ENCODE data around the gene ALKBH7.

DNA sequence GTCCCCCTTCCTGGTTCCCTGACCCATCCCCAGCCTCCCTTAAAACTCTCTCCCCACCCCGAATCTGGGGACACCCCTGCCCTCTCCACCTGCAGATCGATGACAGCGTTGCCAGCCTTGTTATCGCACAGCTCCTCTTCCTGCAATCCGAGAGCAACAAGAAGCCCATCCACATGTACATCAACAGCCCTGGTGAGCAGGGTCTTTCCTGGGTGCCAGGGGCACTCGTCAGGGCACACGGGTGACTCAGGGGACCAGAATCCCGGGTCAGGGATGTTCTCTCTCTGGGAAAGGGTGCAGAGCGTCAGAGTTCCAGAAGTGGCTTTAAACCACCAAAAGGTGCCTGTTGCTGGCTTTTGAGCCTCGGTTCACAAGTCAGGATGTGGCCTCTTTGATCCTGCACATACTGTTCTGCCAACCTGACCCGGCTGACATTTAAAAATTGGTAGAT, 10.2 kb upstream of the ALKBH7 start:
- TF ChIP-seq EGR1 (IDR thresholded peaks at IDR 0.05; ENCODE audit: borderline replicate concordance in 1 of 2, low read depth in 2 of 2, low read length in 2 of 2) = no peak
- TF ChIP-seq CREB1 (IDR thresholded peaks at IDR 0.05; ENCODE audit: low read depth) = no peak
- TF ChIP-seq, protein P1, sequence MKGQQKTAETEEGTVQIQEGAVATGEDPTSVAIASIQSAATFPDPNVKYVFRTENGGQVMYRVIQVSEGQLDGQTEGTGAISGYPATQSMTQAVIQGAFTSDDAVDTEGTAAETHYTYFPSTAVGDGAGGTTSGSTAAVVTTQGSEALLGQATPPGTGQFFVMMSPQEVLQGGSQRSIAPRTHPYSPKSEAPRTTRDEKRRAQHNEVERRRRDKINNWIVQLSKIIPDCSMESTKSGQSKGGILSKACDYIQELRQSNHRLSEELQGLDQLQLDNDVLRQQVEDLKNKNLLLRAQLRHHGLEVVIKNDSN (IDR thresholded peaks at IDR 0.05; ENCODE audit: borderline replicate concordance, extremely low read length, insufficient read depth, low read depth, low read length) = no peak
- no peak for TF ChIP-seq PAX5 (IDR thresholded peaks at IDR 0.05; ENCODE audit: borderline replicate concordance, low read depth, low read length)
- TF ChIP-seq CEBPB (IDR thresholded peaks at IDR 0.05; ENCODE audit: borderline replicate concordance in 1 of 2, low read depth in 2 of 2, low read length in 2 of 2) = no peak
- no peak for TF ChIP-seq SMAD5 (IDR thresholded peaks at IDR 0.05; ENCODE audit: low read depth)
- no peak for TF ChIP-seq POLR2A (IDR thresholded peaks at IDR 0.05; ENCODE audit: low read depth, low read length)
- TF ChIP-seq, protein P2, sequence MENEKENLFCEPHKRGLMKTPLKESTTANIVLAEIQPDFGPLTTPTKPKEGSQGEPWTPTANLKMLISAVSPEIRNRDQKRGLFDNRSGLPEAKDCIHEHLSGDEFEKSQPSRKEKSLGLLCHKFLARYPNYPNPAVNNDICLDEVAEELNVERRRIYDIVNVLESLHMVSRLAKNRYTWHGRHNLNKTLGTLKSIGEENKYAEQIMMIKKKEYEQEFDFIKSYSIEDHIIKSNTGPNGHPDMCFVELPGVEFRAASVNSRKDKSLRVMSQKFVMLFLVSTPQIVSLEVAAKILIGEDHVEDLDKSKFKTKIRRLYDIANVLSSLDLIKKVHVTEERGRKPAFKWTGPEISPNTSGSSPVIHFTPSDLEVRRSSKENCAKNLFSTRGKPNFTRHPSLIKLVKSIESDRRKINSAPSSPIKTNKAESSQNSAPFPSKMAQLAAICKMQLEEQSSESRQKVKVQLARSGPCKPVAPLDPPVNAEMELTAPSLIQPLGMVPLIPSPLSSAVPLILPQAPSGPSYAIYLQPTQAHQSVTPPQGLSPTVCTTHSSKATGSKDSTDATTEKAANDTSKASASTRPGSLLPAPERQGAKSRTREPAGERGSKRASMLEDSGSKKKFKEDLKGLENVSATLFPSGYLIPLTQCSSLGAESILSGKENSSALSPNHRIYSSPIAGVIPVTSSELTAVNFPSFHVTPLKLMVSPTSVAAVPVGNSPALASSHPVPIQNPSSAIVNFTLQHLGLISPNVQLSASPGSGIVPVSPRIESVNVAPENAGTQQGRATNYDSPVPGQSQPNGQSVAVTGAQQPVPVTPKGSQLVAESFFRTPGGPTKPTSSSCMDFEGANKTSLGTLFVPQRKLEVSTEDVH (IDR thresholded peaks at IDR 0.05; ENCODE audit: low read depth, partially characterized antibody) = no peak

All from GM12878 (cell line).